ENCODE results near the gene MDM2.

GRCh38 chr12:68855771-68856170 is 47.8 kb downstream of the MDM2 start:
- no peak for TF ChIP-seq CTCF (conservative IDR thresholded peaks at IDR 0.05)
- no peak for TF ChIP-seq ZFX (IDR thresholded peaks at IDR 0.05)

Data from C4-2B (cell line).